Heart right ventricle (tissue), 16 donors: Measurements from ENCODE around the gene S100A7. TPM values are rescaled to one million over a fixed set of nuclear protein-coding genes. Genes with fewer than 3 reads are reported as not detected.
"Not testable (repeated sequence)": the region's sequence is repeated elsewhere in the genome, so short reads cannot be mapped to it uniquely, and the experiment has no call there.

Source experiments
- ATAC-seq, 8 donors: fragments of 200-7000 bp; cut with Tn5 transposase; one replicate each; pipeline ENCODE4 v1.9.1; 2020; ENCODE audit warnings: mild to moderate bottlenecking in 8 of 8, moderate library complexity in 8 of 8, moderate number of reproducible peaks in 1 of 8
- DNase-seq, 2 donors: peaks; one replicate each; pipeline ENCODE4 v3.0.0-alpha.2; 2020
- H3K27ac ChIP-seq, 10 donors: fragments of 200-600 bp; sonication (generic) in 2 of 10; one replicate each; pipeline versions ENCODE4 v1.5.0 to v1.8.0; 2020 to 2022; ENCODE audit warnings: mild to moderate bottlenecking in 3 of 10
- H3K27me3 ChIP-seq, 7 donors: fragments of 200-600 bp; one replicate each; pipeline ENCODE4 v1.8.0; 2021 to 2022; ENCODE audit warnings: mild to moderate bottlenecking in 2 of 7
- H3K36me3 ChIP-seq, 9 donors: fragments of 200-600 bp; sonication (generic) in 1 of 9; one replicate each; pipeline versions ENCODE4 v1.5.0 to v1.8.0; 2020 to 2022; ENCODE audit warnings: mild to moderate bottlenecking in 2 of 9
- H3K4me1 ChIP-seq, 9 donors: fragments of 200-600 bp; sonication (generic) in 1 of 9; one replicate each; pipeline versions ENCODE4 v1.5.0 to v1.8.0; 2020 to 2022; ENCODE audit warnings: mild to moderate bottlenecking in 4 of 9
- H3K4me3 ChIP-seq, 10 donors: fragments of 200-600 bp; sonication (generic) in 2 of 10; one replicate each; pipeline versions ENCODE4 v1.5.0 to v1.8.0; 2020 to 2022; ENCODE audit warnings: mild to moderate bottlenecking in 7 of 10, moderate library complexity in 2 of 10
- H3K9me3 ChIP-seq, 11 donors: fragments of 200-600 bp in 10 of 11; sonication (generic) in 2 of 11; one replicate each; pipeline versions ENCODE4 v1.5.0 to v1.8.0; 2013 to 2022; ENCODE audit warnings: mild to moderate bottlenecking in 2 of 11, control low read depth in 1 of 11, moderate library complexity in 1 of 11
- CTCF ChIP-seq, 9 donors: fragments of 200-600 bp; sonication (generic) in 2 of 9; IDR thresholded peaks; one replicate each; pipeline versions ENCODE4 v1.5.0 to v1.8.0; 2021 to 2022; ENCODE audit warnings: antibody characterized with exemption in 9 of 9, mild to moderate bottlenecking in 5 of 9, moderate library complexity in 1 of 9
- WGBS, 2 donors: extraction: QIAGEN DNeasy Blood & Tissue Kit; methylation state at CpG; one replicate each; pipeline ENCODE4 v1.1.7; 2013; ENCODE audit warnings: inconsistent platforms in 1 of 2; 5-methylcytosine and 5-hydroxymethylcytosine counted together
- intact Hi-C, 10 donors: fragments of 100-400 bp; cut with DNase I; formaldehyde crosslinking; loops; one replicate each; pipeline versions ENCODE4 v1.11.1 to v1.14.2; 2022
- polyA plus RNA-seq, 2 donors: library from polyadenylated mRNA; stranded (reverse); fragments of 200-250 nt; gene quantifications; one replicate each; pipeline ENCODE4 v1.2.3, GENCODE V29; 2013
- total RNA-seq, 10 donors: library from RNA; stranded (reverse); fragmentation: NEBNext Ultra II Directional in 3 of 10; extraction: Animal tissue kit (Norgen Biotek cat#: 25700) in 3 of 10; gene quantifications; one replicate each; pipeline versions ENCODE4 v1.2.1 to v1.2.4, GENCODE V29; 2021 to 2023
- donor health status: Arrhythmogenic right ventricular cardiomyopathy.
- donor health status: ischemic (EF 13 %, LVEDD 7.1; RV severe dilation, severe dysfunction).
- donor health status: healthy with polysubstance abuse.
- donor health status: DM: no; HTN: yes; CAD: no.
- donor health status: DM: no; HTN: no; CAD: no.
- donor health status: ischemic (EF 25% LVEDD 6.9; RV normal size, moderate dysfunction).
- donor health status: ischemic (EF 25% LVEDD 5.7; RV mildly dilated, moderate dysfunction).
- donor health status: healthy.
- donor health status: DM: yes; HTN: yes; CAD: no.
- donor health status: Ischemic cardiomyopathy.
- donor health status: ischemic (EF 35%, LVEDD 5.7; RV mildly dilated, moderate dysfunction).
- donor health status: nonischemic (EF 11% LVEDD 7.7; RV severe dilation, severe dysfunction).
- donor health status: DM: yes; HTN: yes; CAD: no.
- donor health status: PGD.
- donor health status: ischemic (EF 29% LVEDD 5.4; RV normal size, mild dysfunction).
- donor health status: nonischemic (EF 23%, LVEDD 6.1; RV moderate dilation, normal function).

The S100A7 gene
- total and polyA plus RNA-seq, 12 donors, result 0.20 TPM; not detected in 11

DNA sequence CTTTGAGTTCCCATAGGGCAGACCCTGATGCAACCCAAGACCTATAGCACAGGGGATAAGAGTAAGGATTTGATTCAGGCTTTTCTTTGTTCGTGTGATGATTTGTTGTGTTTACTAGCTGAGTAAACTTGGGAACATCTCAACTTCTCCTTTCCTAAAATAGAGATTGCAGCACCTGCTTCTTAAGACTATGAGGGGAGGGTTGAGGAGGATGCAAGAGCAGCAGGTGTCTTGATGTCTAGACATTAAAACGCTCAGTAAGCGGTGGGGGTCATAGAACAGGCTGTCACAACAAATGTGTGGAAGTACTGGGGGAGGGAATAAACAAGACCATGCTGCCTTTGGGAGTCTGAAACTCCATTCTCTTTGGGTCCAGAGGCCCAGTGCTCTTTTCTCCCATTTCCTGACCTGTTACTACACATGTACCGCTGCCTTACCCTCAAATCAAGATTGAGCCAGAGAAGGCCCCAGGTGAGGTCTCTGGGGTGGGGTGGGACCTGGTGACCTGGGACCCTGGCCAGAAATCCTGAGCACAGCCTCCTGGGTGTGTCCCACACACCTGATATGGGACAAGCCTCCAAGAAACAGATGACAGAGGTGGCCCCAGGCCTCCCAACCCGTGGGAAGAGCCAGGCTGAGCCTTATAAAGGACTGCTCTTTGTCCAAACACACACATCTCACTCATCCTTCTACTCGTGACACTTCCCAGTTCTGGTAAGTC, 44.4 kb downstream of the S100A7 start, which contains the start of gene S100A7A:
S100A7A (plus strand) TSS at position 671 of the 721 bp plus-strand sequence. CDS start 1,563 bp downstream, outside the sequence.
- TF ChIP-seq CTCF (IDR thresholded peaks at IDR 0.05), result no peak
- Histone ChIP-seq H3K27me3 (peaks cover 0 to 21% (median 14%) of the 10 kb centered on the region in 7 donors), H3K27ac (no peak within 1 kb of the TSS), H3K4me1 (no peaks in the 10 kb centered on the region), H3K4me3 (no peak within 1 kb of the TSS), H3K36me3 (no peaks in the 10 kb centered on the region), H3K9me3 (peaks cover 0 to 8% (median 0%) of the 10 kb centered on the region in 11 donors)
- ATAC-seq, result no peak
- intact Hi-C loops, result no loop called here
- no peak for DNase-seq
- 71 to 73% methylated on average over 6 of the region's 6 CpGs for WGBS, 2 donors

GRCh38 chr1:153413961-153414360, 46.5 kb downstream of the S100A7 start:
- Histone ChIP-seq H3K9me3 (peaks cover 0 to 16% (median 0%) of the 10 kb centered on the region in 11 donors), H3K27me3 (peaks cover 0 to 17% (median 7%) of the 10 kb centered on the region in 7 donors)
- ATAC-seq, H3K27ac ChIP-seq, intact Hi-C loops, H3K4me1 ChIP-seq, H3K36me3 ChIP-seq, H3K4me3 ChIP-seq, DNase-seq: not testable (repeated sequence)

Other genes starting within 250 kb of the S100A7 start
- gene PRR9, start 243.1 kb downstream of the S100A7 start, total RNA-seq, result not detected
- gene PRR9, start 243.1 kb downstream of the S100A7 start, polyA plus RNA-seq, result not detected
- gene LORICRIN, start 201.0 kb downstream of the S100A7 start, total RNA-seq, result not detected
- not detected for gene LORICRIN, start 201.0 kb downstream of the S100A7 start, polyA plus RNA-seq
- gene PGLYRP3, start 147.7 kb downstream of the S100A7 start, total RNA-seq, result not detected
- not detected for gene PGLYRP3, start 147.7 kb downstream of the S100A7 start, polyA plus RNA-seq
- gene PGLYRP4, start 111.8 kb downstream of the S100A7 start, total RNA-seq, result not detected
- gene PGLYRP4, start 111.8 kb downstream of the S100A7 start, polyA plus RNA-seq, result not detected
- gene S100A9, start 102.8 kb downstream of the S100A7 start, total RNA-seq, result 100 to 1,000 TPM in 3 of 10 donors, 10 to 100 TPM in 6, 1 to 10 TPM in 1; 9.9 to 182 (median 36.0) TPM
- 100 to 1,000 TPM; 111 to 177 TPM for gene S100A9, start 102.8 kb downstream of the S100A7 start, polyA plus RNA-seq
- gene S100A12, start 85.0 kb downstream of the S100A7 start, total RNA-seq, result 10 to 100 TPM in 1 of 10 donors, 1 to 10 TPM in 6, under 1 TPM in 2, not detected in 1; 0.49 to 12.9 (median 1.9) TPM
- gene S100A12, start 85.0 kb downstream of the S100A7 start, polyA plus RNA-seq, result 1 to 10 TPM; 4.6 to 6.2 TPM
- gene S100A8, start 69.6 kb downstream of the S100A7 start, total RNA-seq, result 100 to 1,000 TPM in 1 of 10 donors, 10 to 100 TPM in 7, 1 to 10 TPM in 2; 6.2 to 105 (median 24.5) TPM
- gene S100A8, start 69.6 kb downstream of the S100A7 start, polyA plus RNA-seq, result 10 to 100 TPM; 73.6 to 79.2 TPM
- not detected for gene S100A7A, start 44.1 kb downstream of the S100A7 start, total RNA-seq
- gene S100A7A, start 44.1 kb downstream of the S100A7 start, polyA plus RNA-seq, result not detected
- 100 to 1,000 TPM; 237 to 385 (median 294) TPM for gene S100A6, start 75.3 kb upstream of the S100A7 start, total RNA-seq
- 1,000 to 10,000 TPM in 1 of 2 donors, 100 to 1,000 TPM in 1; 630 to 2,261 TPM for gene S100A6, start 75.3 kb upstream of the S100A7 start, polyA plus RNA-seq
- not detected for gene S100A5, start 80.3 kb upstream of the S100A7 start, total RNA-seq
- gene S100A5, start 80.3 kb upstream of the S100A7 start, polyA plus RNA-seq, result not detected
- 100 to 1,000 TPM in 2 of 10 donors, 10 to 100 TPM in 8; 29.4 to 166 (median 68.1) TPM for gene S100A4, start 85.2 kb upstream of the S100A7 start, total RNA-seq
- 100 to 1,000 TPM; 196 to 755 TPM for gene S100A4, start 85.2 kb upstream of the S100A7 start, polyA plus RNA-seq
- 1 to 10 TPM in 3 of 10 donors, under 1 TPM in 1, not detected in 6; 0.30 to 2.9 (median 1.9) TPM for gene S100A3, start 88.6 kb upstream of the S100A7 start, total RNA-seq
- gene S100A3, start 88.6 kb upstream of the S100A7 start, polyA plus RNA-seq, result 1 to 10 TPM; 2.4 to 6.3 TPM
- gene S100A2, start 105.2 kb upstream of the S100A7 start, total RNA-seq, result 1 to 10 TPM in 9 of 10 donors, not detected in 1; 1.2 to 4.5 (median 3.1) TPM
- gene S100A2, start 105.2 kb upstream of the S100A7 start, polyA plus RNA-seq, result 1 to 10 TPM; 2.2 to 7.4 TPM
- 10 to 100 TPM; 28.8 to 68.2 (median 40.2) TPM for gene S100A16, start 152.5 kb upstream of the S100A7 start, total RNA-seq
- 100 to 1,000 TPM in 1 of 2 donors, 10 to 100 TPM in 1; 98.6 to 176 TPM for gene S100A16, start 152.5 kb upstream of the S100A7 start, polyA plus RNA-seq
- 1 to 10 TPM; 1.7 to 7.3 (median 4.6) TPM for gene S100A14, start 155.7 kb upstream of the S100A7 start, total RNA-seq
- 1 to 10 TPM in 1 of 2 donors, under 1 TPM in 1; 0.80 to 4.1 TPM for gene S100A14, start 155.7 kb upstream of the S100A7 start, polyA plus RNA-seq
- gene S100A13, start 166.9 kb upstream of the S100A7 start, total RNA-seq, result 100 to 1,000 TPM; 101 to 150 (median 125) TPM
- 100 to 1,000 TPM; 173 to 335 TPM for gene S100A13, start 166.9 kb upstream of the S100A7 start, polyA plus RNA-seq
- gene S100A1, start 167.8 kb upstream of the S100A7 start, total RNA-seq, result 1,000 to 10,000 TPM; 1,287 to 3,035 (median 2,343) TPM
- gene S100A1, start 167.8 kb upstream of the S100A7 start, polyA plus RNA-seq, result 1,000 to 10,000 TPM in 1 of 2 donors, 100 to 1,000 TPM in 1; 685 to 2,765 TPM
- 10 to 100 TPM; 67.4 to 95.5 (median 77.8) TPM for gene CHTOP, start 173.4 kb upstream of the S100A7 start, total RNA-seq
- 10 to 100 TPM; 61.6 to 76.2 TPM for gene CHTOP, start 173.4 kb upstream of the S100A7 start, polyA plus RNA-seq
- 10 to 100 TPM; 56.7 to 83.3 (median 73.4) TPM for gene SNAPIN, start 198.1 kb upstream of the S100A7 start, total RNA-seq
- 10 to 100 TPM; 38.6 to 54.4 TPM for gene SNAPIN, start 198.1 kb upstream of the S100A7 start, polyA plus RNA-seq
- gene ILF2, start 210.3 kb upstream of the S100A7 start, total RNA-seq, result 10 to 100 TPM; 61.1 to 87.3 (median 70.8) TPM
- gene ILF2, start 210.3 kb upstream of the S100A7 start, polyA plus RNA-seq, result 100 to 1,000 TPM in 1 of 2 donors, 10 to 100 TPM in 1; 17.3 to 114 TPM
- 10 to 100 TPM in 6 of 10 donors, 1 to 10 TPM in 4; 8.0 to 24.3 (median 10.4) TPM for gene NPR1, start 218.0 kb upstream of the S100A7 start, total RNA-seq
- gene NPR1, start 218.0 kb upstream of the S100A7 start, polyA plus RNA-seq, result 10 to 100 TPM; 24.3 to 29.0 TPM